Liver (tissue), 9 donors: ENCODE measurements around the gene MAP1LC3C. TPM values are rescaled to one million over a fixed set of nuclear protein-coding genes. Genes with fewer than 3 reads are reported as not detected.

Experiments used
- DNase-seq: peaks from one replicate; pipeline ENCODE4 v3.0.0-alpha.2; 2017; ENCODE audit warnings: low spot score
- H3K27ac ChIP-seq, 2 donors: one replicate each; pipeline ENCODE4 v1.7.0; 2013; ENCODE audit warnings: inconsistent platforms in 2 of 2, low read length in 2 of 2, control low read depth in 1 of 2, low read depth in 1 of 2, mild to moderate bottlenecking in 1 of 2
- H3K27me3 ChIP-seq, 4 donors: one replicate each; pipeline versions ENCODE4 v1.6.1 to v1.7.0; 2013; ENCODE audit warnings: low read length in 3 of 4, inconsistent platforms in 1 of 4, mild to moderate bottlenecking in 1 of 4, moderate library complexity in 1 of 4; ENCODE audit not compliant: control insufficient read depth in 4 of 4, insufficient read depth in 4 of 4
- H3K36me3 ChIP-seq, 4 donors: one replicate each; pipeline versions ENCODE4 v1.6.1 to v1.7.0; 2013; ENCODE audit warnings: low read length in 3 of 4, mild to moderate bottlenecking in 3 of 4, low read depth in 1 of 4, moderate library complexity in 1 of 4; ENCODE audit not compliant: control insufficient read depth in 4 of 4, insufficient read depth in 3 of 4
- H3K4me1 ChIP-seq, 4 donors: one replicate each; pipeline versions ENCODE4 v1.6.1 to v1.7.0; 2013; ENCODE audit warnings: low read length in 3 of 4, mild to moderate bottlenecking in 3 of 4, moderate library complexity in 1 of 4; ENCODE audit not compliant: control insufficient read depth in 4 of 4, insufficient read depth in 4 of 4
- H3K4me3 ChIP-seq, 3 donors: one replicate each; pipeline versions ENCODE4 v1.6.1 to v1.7.0; 2013; ENCODE audit warnings: low read length in 3 of 3, control low read depth in 1 of 3, low read depth in 1 of 3, mild to moderate bottlenecking in 1 of 3
- H3K9ac ChIP-seq, 2 donors: one replicate each; pipeline ENCODE4 v1.7.0; 2013; ENCODE audit warnings: low read length in 2 of 2, mild to moderate bottlenecking in 2 of 2, moderate library complexity in 2 of 2, control low read depth in 1 of 2, low read depth in 1 of 2
- H3K9me3 ChIP-seq, 4 donors: one replicate each; pipeline versions ENCODE4 v1.6.1 to v1.7.0; 2013; ENCODE audit warnings: low read length in 3 of 4; ENCODE audit not compliant: control insufficient read depth in 4 of 4
- CTCF ChIP-seq: fragments of 150-350 bp; IDR thresholded peaks from 2 replicates; pipeline ENCODE4 v1.5.1; 2017; ENCODE audit warnings: improper control_type of control experiment, low read depth, low read length; ENCODE audit not compliant: missing input control
- EGR1 ChIP-seq, 2 donors: IDR thresholded peaks; 2 replicates each; pipeline ENCODE4 v1.6.1; 2016 to 2018; ENCODE audit warnings: antibody characterized with exemption in 2 of 2, low read depth in 2 of 2
- FOXA1 ChIP-seq: IDR thresholded peaks from 2 replicates; pipeline ENCODE4 v1.6.1; 2016; ENCODE audit warnings: antibody characterized with exemption
- FOXA2 ChIP-seq: IDR thresholded peaks from 2 replicates; pipeline ENCODE4 v1.6.1; 2016; ENCODE audit warnings: antibody characterized with exemption
- GABPA ChIP-seq, 2 donors: IDR thresholded peaks in 1 of 2; conservative IDR thresholded peaks in 1 of 2; 2 replicates each; pipeline ENCODE4 v1.6.1; 2016; ENCODE audit warnings: antibody characterized with exemption in 2 of 2, mild to moderate bottlenecking in 1 of 2, moderate library complexity in 1 of 2
- HNF4G ChIP-seq: IDR thresholded peaks from 2 replicates; pipeline ENCODE4 v1.6.1; 2016; ENCODE audit warnings: antibody characterized with exemption
- JUND ChIP-seq, 2 donors: IDR thresholded peaks; 2 replicates each; pipeline ENCODE4 v1.6.1; 2016; ENCODE audit warnings: antibody characterized with exemption in 2 of 2
- MAX ChIP-seq: IDR thresholded peaks from 2 replicates; pipeline ENCODE4 v1.6.1; 2016; ENCODE audit warnings: antibody characterized with exemption
- NR2F2 ChIP-seq: IDR thresholded peaks from 2 replicates; pipeline ENCODE4 v1.6.1; 2016; ENCODE audit warnings: antibody characterized with exemption
- REST ChIP-seq: IDR thresholded peaks from 2 replicates; pipeline ENCODE4 v1.6.1; 2016; ENCODE audit warnings: antibody characterized with exemption, mild to moderate bottlenecking
- RXRA ChIP-seq, 2 donors: IDR thresholded peaks; 2 replicates each; pipeline ENCODE4 v1.6.1; 2017 to 2018; ENCODE audit warnings: antibody characterized with exemption in 2 of 2, mild to moderate bottlenecking in 1 of 2
- SP1 ChIP-seq: IDR thresholded peaks from 2 replicates; pipeline ENCODE4 v1.6.1; 2018; ENCODE audit warnings: antibody characterized with exemption, mild to moderate bottlenecking
- WGBS: extraction: QIAGEN DNeasy Blood & Tissue Kit; methylation state at CpG from one replicate; pipeline ENCODE4 v1.1.7; 2013; 5-methylcytosine and 5-hydroxymethylcytosine counted together
- polyA plus RNA-seq, 2 donors: library from polyadenylated mRNA; stranded (reverse) in 1 of 2; unstranded in 1 of 2; fragments of 200-250 nt in 1 of 2; fragments of >200 nt in 1 of 2; fragmentation: Nextera tagmentation in 1 of 2; extraction: Ambion mirVana in 1 of 2; gene quantifications; one replicate each; pipeline versions ENCODE4 v1.2.1 to v1.2.3, GENCODE V29; 2013 to 2015
- total RNA-seq, 2 donors: library from RNA; depleted of rRNA; stranded (reverse); fragments of >200 nt; gene quantifications; one replicate each; pipeline ENCODE4 v1.2.3, GENCODE V29; 2014
- donor health status: healthy.
- donor health status: healthy.
- donor health status: healthy.
- donor health status: healthy.
- donor health status: healthy.

The MAP1LC3C gene
- total and polyA plus RNA-seq, 4 donors, result not detected

- H3K27me3 ChIP-seq, result no peaks in the 10 kb centered on the region
- H3K4me3 ChIP-seq, result no peak overlapping the region
- H3K4me1 ChIP-seq, result no peaks in the 10 kb centered on the region
- no peaks in the 10 kb centered on the region for H3K36me3 ChIP-seq
- H3K27ac ChIP-seq, result no peak overlapping the region
- no peaks in the 10 kb centered on the region for H3K9me3 ChIP-seq
- TF ChIP-seq RXRA (IDR thresholded peaks at IDR 0.05), result no peak
- no peak for TF ChIP-seq EGR1 (IDR thresholded peaks at IDR 0.05; ENCODE audit: low read depth in 2 of 2)
- TF ChIP-seq HNF4G, result no peak
- no peak for TF ChIP-seq NR2F2
- DNase-seq, result no peak
- WGBS, result 51% methylated on average over 4 of the region's 4 CpGs
- H3K9ac ChIP-seq, result no peak overlapping the region
These were observed 34.5 kb upstream of the MAP1LC3C start for GRCh38 chr1:242033447-242033846.

- no peaks in the 10 kb centered on the region for H3K4me1 ChIP-seq
- TF ChIP-seq HNF4G, result no peak
- TF ChIP-seq EGR1 (IDR thresholded peaks at IDR 0.05; ENCODE audit: low read depth in 2 of 2), result no peak
- TF ChIP-seq MAX, result no peak
- TF ChIP-seq REST, result no peak
- no peak for TF ChIP-seq CTCF
- no peak for TF ChIP-seq SP1
- no peak overlapping the region for H3K9ac ChIP-seq
- H3K4me3 ChIP-seq, result no peak overlapping the region
- H3K9me3 ChIP-seq, result no peaks in the 10 kb centered on the region
- no peak for DNase-seq
- H3K27me3 ChIP-seq, result no peaks in the 10 kb centered on the region
- H3K27ac ChIP-seq, result no peak overlapping the region
- 87% methylated on average over 1 of the region's 1 CpG for WGBS
- H3K36me3 ChIP-seq, result no peaks in the 10 kb centered on the region
These were observed 31.2 kb upstream of the MAP1LC3C start for GRCh38 chr1:242030071-242030470.

- Histone ChIP-seq H3K36me3 (no peaks in the 10 kb centered on the region), H3K9me3 (no peaks in the 10 kb centered on the region), H3K27ac (no peak overlapping the region), H3K9ac (no peak overlapping the region), H3K4me1 (no peaks in the 10 kb centered on the region), H3K4me3 (no peak overlapping the region), H3K27me3 (no peaks in the 10 kb centered on the region)
- no peak for DNase-seq
- 85% methylated on average over 13 of the region's 13 CpGs for WGBS
- TF ChIP-seq FOXA1 (no peak), JUND (IDR thresholded peaks at IDR 0.05) (no peak), REST (no peak), EGR1 (IDR thresholded peaks at IDR 0.05; ENCODE audit: low read depth in 2 of 2) (no peak), GABPA (IDR thresholded peaks at IDR 0.05 in 1 of 2, conservative IDR thresholded peaks at IDR 0.05 in 1 of 2) (no peak), FOXA2 (no peak)
These were observed 26.8 kb upstream of the MAP1LC3C start for GRCh38 chr1:242025681-242026080.
